HepG2 (cell line): ENCODE results near the gene USP11. TPM values are rescaled to one million over a fixed set of nuclear protein-coding genes. Genes with fewer than 3 reads are reported as not detected.

Experiments used
- ATAC-seq: fragments of 200-7000 bp; cut with Tn5 transposase; 3 replicates; pipeline ENCODE4 v1.9.1; 2020; ENCODE audit warnings: mild to moderate bottlenecking, moderate library complexity
- BruUV-seq: library from RNA; stranded (reverse); fragments of 400-500 nt; replicated peaks from 2 replicates; lab custom pipeline; 2021; lab: Mats Ljungman, UMichigan
- CTCF ChIA-PET: fragments of 300-600 bp; formaldehyde crosslinking; extraction: SDS; loops from one replicate; lab custom pipeline; 2021; ENCODE audit warnings: low total read pairs, inconsistent platforms, low intra/inter-chr PET ratio; lab: Yijun Ruan, JAX
- POLR2A ChIA-PET: fragments of 350-600 bp; sonication (Branson Sonifier 250); formaldehyde crosslinking; loops from one replicate; lab custom pipeline; 2020; ENCODE audit warnings: antibody characterized with exemption, inconsistent platforms; lab: Yijun Ruan, JAX
- DNase-seq: peaks from one replicate; pipeline ENCODE4 v3.0.0-alpha.2; 2015; ENCODE audit warnings: low spot score
- FAIRE-seq: peaks from 3 replicates; lab custom pipeline; 2011; peaks lifted over from hg19 to GRCh38; lab: Jason Lieb, UNC
- H2AFZ ChIP-seq: one replicate; pipeline ENCODE4 v1.6.1; 2011; ENCODE audit warnings: low read length, inconsistent platforms
- H3K27ac ChIP-seq: fragments of 300-600 bp; 3 replicates; pipeline ENCODE4 v1.8.0; 2011; ENCODE audit warnings: mixed run types, mild to moderate bottlenecking, mixed read lengths, low read length, inconsistent platforms; ENCODE audit not compliant: insufficient read depth; ENCODE audit errors: extremely low read length
- H3K27me3 ChIP-seq, 2 experiments: fragments of 200-600 bp in 1 of 2; 2 replicates in 1 of 2; 3 replicates in 1 of 2; pipeline versions ENCODE4 v1.6.0 to v1.8.0; 2011; ENCODE audit warnings: low read length in 2 of 2, mild to moderate bottlenecking in 2 of 2, moderate library complexity in 2 of 2, inconsistent platforms in 1 of 2; ENCODE audit not compliant: insufficient read depth in 2 of 2, control insufficient read depth in 1 of 2
- H3K36me3 ChIP-seq, 2 experiments: fragments of 200-600 bp in 1 of 2; replicated peaks in 1 of 2; 2 replicates in 1 of 2; 3 replicates in 1 of 2; pipeline versions ENCODE4 v1.5.1 to v1.8.0; 2011; ENCODE audit warnings: low read length in 2 of 2, inconsistent platforms in 1 of 2; ENCODE audit not compliant: insufficient read depth in 2 of 2, control insufficient read depth in 1 of 2
- H3K4me1 ChIP-seq: 2 replicates; pipeline ENCODE4 v1.5.1; 2012; ENCODE audit warnings: low read length, inconsistent platforms; ENCODE audit not compliant: insufficient read depth
- H3K4me2 ChIP-seq: 2 replicates; pipeline ENCODE4 v1.6.0; 2011; ENCODE audit warnings: low read depth, low read length, inconsistent platforms
- H3K4me3 ChIP-seq, 3 experiments: fragments of 200-600 bp in 1 of 3; sonication (generic), shearing (Covaris generic) in 1 of 3; replicated peaks in 1 of 3; 2 replicates each; pipeline ENCODE4 v1.5.1; 2011 to 2016; ENCODE audit warnings: low read length in 3 of 3, inconsistent platforms in 2 of 3, low read depth in 2 of 3, mild to moderate bottlenecking in 2 of 3, control low read depth in 1 of 3, mixed read lengths in 1 of 3; ENCODE audit not compliant: insufficient read depth in 1 of 3
- H3K79me2 ChIP-seq: one replicate; pipeline ENCODE4 v1.6.1; 2011; ENCODE audit warnings: low read length, inconsistent platforms; ENCODE audit not compliant: insufficient read depth
- H3K9ac ChIP-seq: 2 replicates; pipeline ENCODE4 v1.6.0; 2011; ENCODE audit warnings: mild to moderate bottlenecking, low read depth, low read length, inconsistent platforms; ENCODE audit not compliant: insufficient read depth
- H3K9me3 ChIP-seq: 2 replicates; pipeline ENCODE4 v1.5.1; 2012; ENCODE audit warnings: mild to moderate bottlenecking, low read length
- H4K20me1 ChIP-seq: 2 replicates; pipeline ENCODE4 v1.6.0; 2011; ENCODE audit warnings: inconsistent platforms, mild to moderate bottlenecking, low read length, moderate library complexity; ENCODE audit not compliant: insufficient read depth
- CBFB ChIP-seq: sonication (generic); formaldehyde crosslinking; IDR thresholded peaks from 2 replicates; pipeline ENCODE4 v1.4.0; 2020; ENCODE audit warnings: missing genetic modification reagents
- CENPT ChIP-seq: sonication (generic); formaldehyde crosslinking; IDR thresholded peaks from 2 replicates; pipeline ENCODE4 v1.8.0; 2022; ENCODE audit warnings: low read depth, mild to moderate bottlenecking, moderate library complexity, missing genetic modification reagents
- ELF4 ChIP-seq: sonication (generic); formaldehyde crosslinking; IDR thresholded peaks from 2 replicates; pipeline ENCODE4 v1.5.0; 2020; ENCODE audit warnings: missing genetic modification reagents, mild to moderate bottlenecking, moderate library complexity, borderline replicate concordance
- GABPB1 ChIP-seq: IDR thresholded peaks from 2 replicates; pipeline ENCODE4 v1.6.1; 2016; ENCODE audit warnings: mild to moderate bottlenecking, missing genetic modification reagents, moderate library complexity, missing compliant biosample characterization
- GZF1 ChIP-seq: sonication (generic); formaldehyde crosslinking; IDR thresholded peaks from 2 replicates; pipeline ENCODE4 v1.5.1; 2020; ENCODE audit warnings: mild to moderate bottlenecking, missing genetic modification reagents
- NCOA2 ChIP-seq: sonication (generic); formaldehyde crosslinking; IDR thresholded peaks from 2 replicates; pipeline ENCODE4 v1.8.0; 2022; ENCODE audit warnings: inconsistent platforms
- NCOR1 ChIP-seq: fragments of 200-600 bp; sonication (generic); IDR thresholded peaks from 2 replicates; pipeline ENCODE4 v1.7.0; 2017; ENCODE audit warnings: antibody characterized with exemption, low read length, borderline replicate concordance
- PHF21A ChIP-seq: sonication (generic); formaldehyde crosslinking; IDR thresholded peaks from 2 replicates; pipeline ENCODE4 v1.5.0; 2020; ENCODE audit warnings: mild to moderate bottlenecking, missing genetic modification reagents
- POLR2A ChIP-seq, 2 experiments: IDR thresholded peaks; 2 replicates each; pipeline ENCODE4 v1.6.1; 2011; ENCODE audit warnings: low read depth in 2 of 2, low read length in 2 of 2, mild to moderate bottlenecking in 1 of 2, moderate library complexity in 1 of 2; ENCODE audit not compliant: insufficient read depth in 1 of 2
- POLR2AphosphoS2 ChIP-seq: IDR thresholded peaks from 2 replicates; pipeline ENCODE4 v1.6.1; 2011; ENCODE audit warnings: low read depth, low read length, improper control_type of control experiment
- ZNF136 ChIP-seq: sonication (generic); formaldehyde crosslinking; IDR thresholded peaks from 2 replicates; pipeline ENCODE4 v1.8.1; 2022; ENCODE audit warnings: low read depth, mild to moderate bottlenecking, moderate library complexity, missing genetic modification reagents
- ZNF138 ChIP-seq: sonication (generic); formaldehyde crosslinking; IDR thresholded peaks from 2 replicates; pipeline ENCODE4 v1.5.0; 2020; ENCODE audit warnings: mild to moderate bottlenecking, low read depth, missing genetic modification reagents
- ZNF253 ChIP-seq: sonication (generic); formaldehyde crosslinking; IDR thresholded peaks from 2 replicates; pipeline ENCODE4 v1.8.0; 2022; ENCODE audit warnings: mild to moderate bottlenecking, missing genetic modification reagents, borderline replicate concordance
- ZNF292 ChIP-seq: sonication (generic); formaldehyde crosslinking; IDR thresholded peaks from 2 replicates; pipeline ENCODE4 v1.8.1; 2022; ENCODE audit warnings: mild to moderate bottlenecking, low read depth, missing genetic modification reagents, borderline replicate concordance
- ZNF510 ChIP-seq: sonication (generic); formaldehyde crosslinking; IDR thresholded peaks from 2 replicates; pipeline ENCODE4 v1.4.0; 2020; ENCODE audit warnings: low read depth, mild to moderate bottlenecking, missing genetic modification reagents
- ZNF720 ChIP-seq: sonication (generic); formaldehyde crosslinking; IDR thresholded peaks from 2 replicates; pipeline ENCODE4 v1.4.0; 2020; ENCODE audit warnings: missing genetic modification reagents
- WGBS: methylation state at CpG from one replicate; pipeline ENCODE4 v1.1.6; 2017; ENCODE audit warnings: low lambda C conversion rate; 5-methylcytosine and 5-hydroxymethylcytosine counted together
- in situ Hi-C: cut with HindIII; loops from 2 replicates; pipeline ENCODE4 v1.10.0; 2017; ENCODE audit warnings: low pct_unique_long_range_greater_than_20kb; ENCODE audit not compliant: extremely low pct_ligation_motif_present
- intact Hi-C: fragments of 100-400 bp; cut with micrococcal nuclease; formaldehyde crosslinking; loops from one replicate; pipeline ENCODE4 v1.10.0; 2022; ENCODE audit not compliant: unreplicated experiment
- polyA plus RNA-seq, 8 experiments: library from polyadenylated mRNA; depleted of rRNA in 3 of 8; stranded (reverse) in 7 of 8; unstranded in 1 of 8; fragments of >200 nt; fragmentation: Illumina TruSeq in 4 of 8; extraction: Trizol in 4 of 8; gene quantifications; 2 replicates each; pipeline versions ENCODE4 v1.2.1 to v1.2.3, GENCODE V29; 2011 to 2016; ENCODE audit warnings: low read depth in 4 of 8, missing spikeins in 1 of 8, mixed read lengths in 1 of 8; ENCODE audit not compliant: insufficient read depth in 1 of 8
- total RNA-seq, 5 experiments: library from RNA; depleted of rRNA; stranded (reverse); fragments of >200 nt; fragmentation: Illumina TruSeq; extraction: Trizol; gene quantifications; 2 replicates each; pipeline ENCODE4 v1.2.3, GENCODE V29; 2016; ENCODE audit warnings: low read depth in 1 of 5
- TF ChIP-seq, protein P1 (sequence below): sonication (generic); formaldehyde crosslinking; conservative IDR thresholded peaks from 2 replicates; pipeline ENCODE4 v1.5.0; 2020; ENCODE audit warnings: missing genetic modification reagents
- TF ChIP-seq, protein P2 (sequence below): sonication (generic); formaldehyde crosslinking; IDR thresholded peaks from 2 replicates; pipeline ENCODE4 v1.4.0; 2020; ENCODE audit warnings: missing genetic modification reagents
- TF ChIP-seq, protein P3 (sequence below): sonication (generic); formaldehyde crosslinking; IDR thresholded peaks from 2 replicates; pipeline ENCODE4 v1.9.0; 2021; ENCODE audit warnings: missing genetic modification reagents, borderline replicate concordance
- TF ChIP-seq, protein P4 (sequence below): sonication (generic); formaldehyde crosslinking; IDR thresholded peaks from 2 replicates; pipeline ENCODE4 v1.5.0; 2020; ENCODE audit warnings: missing genetic modification reagents, mild to moderate bottlenecking, borderline replicate concordance

USP11 gene
- total and polyA plus RNA-seq, 2 of the 13 experiments (the other 11 are each of a cell fraction or from before 2014, with no cell fraction given) = 23.8 to 31.7 TPM

GRCh38 chrX:47242321-47242720, 9.5 kb downstream of the USP11 start:
- H3K9ac ChIP-seq = no peak overlapping the region
- no peak for TF ChIP-seq GABPB1 (CRISPR knock-in tag)
- TF ChIP-seq, protein P1, sequence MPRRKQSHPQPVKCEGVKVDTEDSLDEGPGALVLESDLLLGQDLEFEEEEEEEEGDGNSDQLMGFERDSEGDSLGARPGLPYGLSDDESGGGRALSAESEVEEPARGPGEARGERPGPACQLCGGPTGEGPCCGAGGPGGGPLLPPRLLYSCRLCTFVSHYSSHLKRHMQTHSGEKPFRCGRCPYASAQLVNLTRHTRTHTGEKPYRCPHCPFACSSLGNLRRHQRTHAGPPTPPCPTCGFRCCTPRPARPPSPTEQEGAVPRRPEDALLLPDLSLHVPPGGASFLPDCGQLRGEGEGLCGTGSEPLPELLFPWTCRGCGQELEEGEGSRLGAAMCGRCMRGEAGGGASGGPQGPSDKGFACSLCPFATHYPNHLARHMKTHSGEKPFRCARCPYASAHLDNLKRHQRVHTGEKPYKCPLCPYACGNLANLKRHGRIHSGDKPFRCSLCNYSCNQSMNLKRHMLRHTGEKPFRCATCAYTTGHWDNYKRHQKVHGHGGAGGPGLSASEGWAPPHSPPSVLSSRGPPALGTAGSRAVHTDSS = no peak
- TF ChIP-seq ZNF253 (CRISPR knock-in tag) = no peak
- TF ChIP-seq NCOA2 (CRISPR knock-in tag) = no peak
- no peak for TF ChIP-seq ZNF136 (CRISPR knock-in tag)
- no peak for TF ChIP-seq ZNF720
- TF ChIP-seq POLR2AphosphoS2 = no peak
- TF ChIP-seq, protein P2, sequence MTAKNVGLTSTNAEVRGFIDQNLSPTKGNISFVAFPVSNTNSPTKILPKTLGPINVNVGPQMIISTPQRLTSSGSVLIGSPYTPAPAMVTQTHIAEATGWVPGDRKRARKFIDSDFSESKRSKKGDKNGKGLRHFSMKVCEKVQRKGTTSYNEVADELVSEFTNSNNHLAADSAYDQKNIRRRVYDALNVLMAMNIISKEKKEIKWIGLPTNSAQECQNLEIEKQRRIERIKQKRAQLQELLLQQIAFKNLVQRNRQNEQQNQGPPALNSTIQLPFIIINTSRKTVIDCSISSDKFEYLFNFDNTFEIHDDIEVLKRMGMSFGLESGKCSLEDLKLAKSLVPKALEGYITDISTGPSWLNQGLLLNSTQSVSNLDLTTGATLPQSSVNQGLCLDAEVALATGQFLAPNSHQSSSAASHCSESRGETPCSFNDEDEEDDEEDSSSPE (CRISPR knock-in tag) = no peak
- no peak for TF ChIP-seq CBFB (CRISPR knock-in tag)
- TF ChIP-seq PHF21A (CRISPR knock-in tag) = no peak
- no peak for TF ChIP-seq POLR2A (IDR thresholded peaks at IDR 0.05; ENCODE audit: insufficient read depth in 1 of 2, low read depth in 2 of 2, low read length in 2 of 2)
- TF ChIP-seq ZNF138 (CRISPR knock-in tag) = no peak
- TF ChIP-seq, protein P3, sequence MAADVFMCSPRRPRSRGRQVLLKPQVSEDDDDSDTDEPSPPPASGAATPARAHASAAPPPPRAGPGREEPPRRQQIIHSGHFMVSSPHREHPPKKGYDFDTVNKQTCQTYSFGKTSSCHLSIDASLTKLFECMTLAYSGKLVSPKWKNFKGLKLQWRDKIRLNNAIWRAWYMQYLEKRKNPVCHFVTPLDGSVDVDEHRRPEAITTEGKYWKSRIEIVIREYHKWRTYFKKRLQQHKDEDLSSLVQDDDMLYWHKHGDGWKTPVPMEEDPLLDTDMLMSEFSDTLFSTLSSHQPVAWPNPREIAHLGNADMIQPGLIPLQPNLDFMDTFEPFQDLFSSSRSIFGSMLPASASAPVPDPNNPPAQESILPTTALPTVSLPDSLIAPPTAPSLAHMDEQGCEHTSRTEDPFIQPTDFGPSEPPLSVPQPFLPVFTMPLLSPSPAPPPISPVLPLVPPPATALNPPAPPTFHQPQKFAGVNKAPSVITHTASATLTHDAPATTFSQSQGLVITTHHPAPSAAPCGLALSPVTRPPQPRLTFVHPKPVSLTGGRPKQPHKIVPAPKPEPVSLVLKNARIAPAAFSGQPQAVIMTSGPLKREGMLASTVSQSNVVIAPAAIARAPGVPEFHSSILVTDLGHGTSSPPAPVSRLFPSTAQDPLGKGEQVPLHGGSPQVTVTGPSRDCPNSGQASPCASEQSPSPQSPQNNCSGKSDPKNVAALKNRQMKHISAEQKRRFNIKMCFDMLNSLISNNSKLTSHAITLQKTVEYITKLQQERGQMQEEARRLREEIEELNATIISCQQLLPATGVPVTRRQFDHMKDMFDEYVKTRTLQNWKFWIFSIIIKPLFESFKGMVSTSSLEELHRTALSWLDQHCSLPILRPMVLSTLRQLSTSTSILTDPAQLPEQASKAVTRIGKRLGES (CRISPR knock-in tag) = no peak
- TF ChIP-seq NCOR1 = no peak
- TF ChIP-seq ELF4 (CRISPR knock-in tag) = no peak
- TF ChIP-seq, protein P4, sequence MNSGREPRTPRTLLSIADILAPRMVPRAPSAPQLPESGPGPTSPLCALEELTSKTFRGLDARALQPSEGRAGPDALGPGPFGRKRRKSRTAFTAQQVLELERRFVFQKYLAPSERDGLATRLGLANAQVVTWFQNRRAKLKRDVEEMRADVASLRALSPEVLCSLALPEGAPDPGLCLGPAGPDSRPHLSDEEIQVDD (CRISPR knock-in tag) = no peak
- TF ChIP-seq ZNF292 (CRISPR knock-in tag) = no peak
- TF ChIP-seq CENPT = no peak
- no peak for TF ChIP-seq GZF1
- TF ChIP-seq ZNF510 (CRISPR knock-in tag) = no peak
- TF ChIP-seq, all 625 proteins: peak for 0
- no TSS peak for BruUV-seq
- Histone ChIP-seq H3K27ac (no peak overlapping the region), H3K27me3 (no peaks in the 10 kb centered on the region), H2AFZ (no peak overlapping the region), H4K20me1 (no peaks in the 10 kb centered on the region), H3K79me2 (no peaks in the 10 kb centered on the region), H3K4me1 (peaks cover 4% of the 10 kb centered on the region; the same call in 1 of the 2 replicates), H3K4me2 (no peak overlapping the region), H3K36me3 (peaks cover 3 to 40% of the 10 kb centered on the region in 2 experiments; a peak in 4 of 5 replicates), H3K9me3 (no peaks in the 10 kb centered on the region), H3K4me3 (no peak overlapping the region)
- DNase-seq = no peak
- in situ Hi-C loops (no loop called here), intact Hi-C loops (no loop called here)
- no peak for FAIRE-seq
- ATAC-seq = no peak
- ChIA-PET CTCF (no interaction called here), POLR2A (no interaction called here)
- 99% methylated on average over 10 of the region's 10 CpGs for WGBS
